Retina (tissue), 1 donor: ENCODE measurements around the gene TMEM129.

ENCODE experiments used
- DNase-seq: peaks from one replicate; pipeline ENCODE4 v3.0.0-alpha.2; 2016

The TMEM129 gene

GRCh38 chr4:1741208-1741607, 20.1 kb upstream of the TMEM129 start:
- DNase-seq, result no peak

- no peak for DNase-seq
These were observed 19.0 kb upstream of the TMEM129 start for GRCh38 chr4:1740021-1740545.

- DNase-seq, result no peak
These were observed 18.2 kb upstream of the TMEM129 start for GRCh38 chr4:1739358-1739757.

GRCh38 chr4:1738410-1738809, 17.3 kb upstream of the TMEM129 start:
- no peak for DNase-seq

- no peak for DNase-seq
These were observed 16.5 kb upstream of the TMEM129 start for GRCh38 chr4:1737666-1738065.

GRCh38 chr4:1736812-1737211, 15.7 kb upstream of the TMEM129 start:
- peak; percentile 56 for DNase-seq

- no peak for DNase-seq
These were observed 14.1 kb upstream of the TMEM129 start for GRCh38 chr4:1735215-1735614.

GRCh38 chr4:1732911-1733310, 11.8 kb upstream of the TMEM129 start:
- no peak for DNase-seq

GRCh38 chr4:1731180-1731579, 10.1 kb upstream of the TMEM129 start:
- no peak for DNase-seq

- DNase-seq, result no peak
These were observed 9.5 kb upstream of the TMEM129 start for GRCh38 chr4:1730532-1731135.

- no peak for DNase-seq
These were observed 7.2 kb upstream of the TMEM129 start for GRCh38 chr4:1728061-1728980.

- DNase-seq, result no peak
These were observed 6.3 kb upstream of the TMEM129 start for GRCh38 chr4:1727117-1728031.

- peak; percentile 92 for DNase-seq
These were observed 5.2 kb upstream of the TMEM129 start for GRCh38 chr4:1726146-1726934.

- no peak for DNase-seq
These were observed 4.4 kb upstream of the TMEM129 start for GRCh38 chr4:1725521-1725920.

GRCh38 chr4:1723131-1723801, 2.1 kb upstream of the TMEM129 start:
- DNase-seq, result no peak

- no peak for DNase-seq
These were observed 1.5 kb upstream of the TMEM129 start for GRCh38 chr4:1722551-1723118.

- no peak for DNase-seq
These were observed 785 bp upstream of the TMEM129 start for GRCh38 chr4:1721666-1722550.

GRCh38 chr4:1720163-1720983, 750 bp downstream of the TMEM129 start:
- DNase-seq, result peak; percentile 81
